ENCODE data around the gene GRM7.

DNA sequence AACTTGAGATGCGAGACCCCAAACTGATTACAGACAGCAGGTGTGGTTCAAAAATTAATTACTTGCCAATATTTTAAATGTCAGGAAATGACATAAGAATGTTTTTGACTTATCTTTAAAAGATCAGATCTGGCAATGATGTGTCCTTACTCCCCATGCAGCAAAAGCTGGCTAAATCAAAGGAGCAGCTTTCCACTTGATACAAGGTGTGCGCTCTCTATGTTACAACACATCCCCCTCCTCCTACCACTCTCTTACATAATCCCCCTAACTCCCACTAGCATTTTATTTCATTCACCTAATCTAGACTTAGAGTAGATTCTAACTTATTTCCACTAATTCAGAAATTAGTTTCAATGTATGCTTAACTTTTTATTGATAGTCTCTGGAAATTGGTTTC is 609.0 kb downstream of the GRM7 start:
- TF ChIP-seq, protein P1, sequence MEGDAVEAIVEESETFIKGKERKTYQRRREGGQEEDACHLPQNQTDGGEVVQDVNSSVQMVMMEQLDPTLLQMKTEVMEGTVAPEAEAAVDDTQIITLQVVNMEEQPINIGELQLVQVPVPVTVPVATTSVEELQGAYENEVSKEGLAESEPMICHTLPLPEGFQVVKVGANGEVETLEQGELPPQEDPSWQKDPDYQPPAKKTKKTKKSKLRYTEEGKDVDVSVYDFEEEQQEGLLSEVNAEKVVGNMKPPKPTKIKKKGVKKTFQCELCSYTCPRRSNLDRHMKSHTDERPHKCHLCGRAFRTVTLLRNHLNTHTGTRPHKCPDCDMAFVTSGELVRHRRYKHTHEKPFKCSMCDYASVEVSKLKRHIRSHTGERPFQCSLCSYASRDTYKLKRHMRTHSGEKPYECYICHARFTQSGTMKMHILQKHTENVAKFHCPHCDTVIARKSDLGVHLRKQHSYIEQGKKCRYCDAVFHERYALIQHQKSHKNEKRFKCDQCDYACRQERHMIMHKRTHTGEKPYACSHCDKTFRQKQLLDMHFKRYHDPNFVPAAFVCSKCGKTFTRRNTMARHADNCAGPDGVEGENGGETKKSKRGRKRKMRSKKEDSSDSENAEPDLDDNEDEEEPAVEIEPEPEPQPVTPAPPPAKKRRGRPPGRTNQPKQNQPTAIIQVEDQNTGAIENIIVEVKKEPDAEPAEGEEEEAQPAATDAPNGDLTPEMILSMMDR (IDR thresholded peaks at IDR 0.05; ENCODE audit: insufficient read depth, low read length) = no peak
- no peak for TF ChIP-seq POLR2AphosphoS5 (IDR thresholded peaks at IDR 0.05; ENCODE audit: low read depth)

All from HL-60 (cell line).